ENCODE measurements around the gene FCRLB.

GRCh38 chr1:161763522-161764098 is 42.3 kb downstream of the FCRLB start:
- TF ChIP-seq CTCF (IDR thresholded peaks at IDR 0.05; ENCODE audit: low read depth, low read length, poor library complexity, severe bottlenecking) (peak; percentile 85), EZH2phosphoT487 (IDR thresholded peaks at IDR 0.05; ENCODE audit: borderline replicate concordance, low read length) (no peak)

Measured in DOHH2 (cell line).